Fibroblast of the aortic adventitia (primary cell): ENCODE measurements around the gene PPP2R1B. TPM values are rescaled to one million over a fixed set of nuclear protein-coding genes. Genes with fewer than 3 reads are reported as not detected.

Experiments used
- DNase-seq: peaks from one replicate; pipeline ENCODE4 v3.0.0-alpha.2; 2010; ENCODE audit warnings: low read depth
- H3K4me3 ChIP-seq: 2 replicates; pipeline ENCODE4 v1.5.1; 2011; ENCODE audit warnings: low read depth, mild to moderate bottlenecking, control low read depth, low read length, moderate library complexity
- CTCF ChIP-seq: IDR thresholded peaks from 2 replicates; pipeline ENCODE4 v1.5.1; 2011; ENCODE audit warnings: mild to moderate bottlenecking, low read length, control low read depth, inconsistent platforms; ENCODE audit not compliant: insufficient read depth
- total RNA-seq: library from RNA; depleted of rRNA; stranded (reverse); fragments of >200 nt; gene quantifications from 2 replicates; pipeline ENCODE4 v1.2.3, GENCODE V29; 2012; ENCODE audit warnings: low replicate concordance

Gene PPP2R1B
- total RNA-seq, 1 donor = 27.1 TPM

DNA sequence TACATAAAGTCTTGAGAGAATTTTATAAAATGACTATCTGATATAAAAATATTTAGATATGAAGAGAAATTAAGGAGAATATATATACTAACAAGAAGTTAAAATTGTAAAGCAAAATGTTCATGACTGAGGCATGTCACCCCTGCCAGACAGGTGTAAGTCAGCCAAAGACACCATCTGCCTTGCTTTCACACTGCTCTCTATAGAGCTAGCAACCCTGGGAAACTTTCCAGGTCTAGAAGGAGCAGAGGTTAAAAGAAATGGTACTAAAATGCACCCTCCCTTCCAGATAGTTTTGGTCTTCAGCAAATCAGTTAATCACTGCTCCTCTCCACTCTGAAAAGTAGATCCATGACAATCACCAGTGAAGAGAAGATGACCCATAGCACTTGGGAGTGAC, 16.5 kb downstream of the PPP2R1B start:
- TF ChIP-seq CTCF = no peak
- no peak overlapping the region for H3K4me3 ChIP-seq
- no peak for DNase-seq

- TF ChIP-seq CTCF = no peak
- no peak for DNase-seq
- H3K4me3 ChIP-seq = no peak overlapping the region
Measured at GRCh38 chr11:111748035-111748804, 18.0 kb downstream of the PPP2R1B start.

GRCh38 chr11:111745719-111746504, 20.3 kb downstream of the PPP2R1B start:
- no peak for TF ChIP-seq CTCF
- peak; percentile 75 for DNase-seq
- H3K4me3 ChIP-seq = no peak overlapping the region

DNA sequence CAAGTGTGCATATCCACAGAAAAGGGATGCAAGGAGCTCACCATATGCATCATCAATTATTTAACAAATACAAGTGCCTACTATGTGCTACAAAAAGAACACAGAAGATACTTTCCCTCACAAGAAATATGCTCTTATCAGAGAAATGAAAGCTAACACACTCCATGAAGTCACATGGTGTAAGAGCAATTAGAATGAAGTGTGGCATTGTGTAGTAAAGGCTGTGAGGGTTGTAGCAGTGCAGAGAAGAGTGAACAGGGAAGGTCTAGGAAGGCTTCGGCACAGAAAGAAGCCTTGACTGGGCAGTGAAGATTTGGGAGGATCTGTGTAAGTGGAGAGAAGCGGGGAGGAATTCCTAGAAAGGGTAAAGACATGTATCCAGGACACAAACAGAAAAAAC, 22.5 kb downstream of the PPP2R1B start:
- DNase-seq = no peak

GRCh38 chr11:111741751-111742150, 24.4 kb downstream of the PPP2R1B start:
- no peak for DNase-seq
- TF ChIP-seq CTCF = no peak
- H3K4me3 ChIP-seq = no peak overlapping the region

More for the DNA sequence above, 22.5 kb downstream of the PPP2R1B start:
- no peak overlapping the region for H3K4me3 ChIP-seq
- TF ChIP-seq CTCF = no peak

DNA sequence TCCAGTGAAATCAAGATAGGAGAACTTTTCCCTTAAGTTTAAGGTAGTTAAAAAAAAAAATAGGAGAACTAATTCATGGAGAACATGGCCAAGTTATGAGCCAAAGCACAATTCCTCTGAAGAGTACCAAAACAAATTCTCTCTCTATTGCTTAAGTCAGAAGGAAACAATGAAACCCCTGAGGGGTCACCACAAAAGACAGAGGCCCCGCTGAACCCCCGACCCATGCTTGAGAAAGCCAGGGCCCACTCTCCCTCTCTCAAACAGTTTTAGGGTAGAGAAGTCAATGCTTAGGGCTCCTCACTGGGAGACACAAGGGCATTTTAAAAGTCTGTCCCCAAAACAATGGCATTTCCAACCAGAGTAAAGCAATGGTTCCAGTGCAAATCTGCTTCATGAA, 26.9 kb downstream of the PPP2R1B start:
- no peak for TF ChIP-seq CTCF
- no peak for DNase-seq
- no peak overlapping the region for H3K4me3 ChIP-seq
